ENCODE results near the gene USP24.

- TF ChIP-seq, protein P1, sequence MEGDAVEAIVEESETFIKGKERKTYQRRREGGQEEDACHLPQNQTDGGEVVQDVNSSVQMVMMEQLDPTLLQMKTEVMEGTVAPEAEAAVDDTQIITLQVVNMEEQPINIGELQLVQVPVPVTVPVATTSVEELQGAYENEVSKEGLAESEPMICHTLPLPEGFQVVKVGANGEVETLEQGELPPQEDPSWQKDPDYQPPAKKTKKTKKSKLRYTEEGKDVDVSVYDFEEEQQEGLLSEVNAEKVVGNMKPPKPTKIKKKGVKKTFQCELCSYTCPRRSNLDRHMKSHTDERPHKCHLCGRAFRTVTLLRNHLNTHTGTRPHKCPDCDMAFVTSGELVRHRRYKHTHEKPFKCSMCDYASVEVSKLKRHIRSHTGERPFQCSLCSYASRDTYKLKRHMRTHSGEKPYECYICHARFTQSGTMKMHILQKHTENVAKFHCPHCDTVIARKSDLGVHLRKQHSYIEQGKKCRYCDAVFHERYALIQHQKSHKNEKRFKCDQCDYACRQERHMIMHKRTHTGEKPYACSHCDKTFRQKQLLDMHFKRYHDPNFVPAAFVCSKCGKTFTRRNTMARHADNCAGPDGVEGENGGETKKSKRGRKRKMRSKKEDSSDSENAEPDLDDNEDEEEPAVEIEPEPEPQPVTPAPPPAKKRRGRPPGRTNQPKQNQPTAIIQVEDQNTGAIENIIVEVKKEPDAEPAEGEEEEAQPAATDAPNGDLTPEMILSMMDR (IDR thresholded peaks at IDR 0.05) = no peak
- no peak for TF ChIP-seq POLR2AphosphoS5 (IDR thresholded peaks at IDR 0.05; ENCODE audit: insufficient read depth in 1 of 2, low read depth in 1 of 2)
- TF ChIP-seq POLR2A (IDR thresholded peaks at IDR 0.05) = no peak
Measured at GRCh38 chr1:55167224-55167871, 47.8 kb downstream of the USP24 start.
